GM18508 (cell line): ENCODE results near the gene SLCO3A1.

ENCODE experiments used
- ATAC-seq: cut with Tn5 transposase; IDR thresholded peaks from one replicate; pipeline ENCODE4 v1.9.1; 2021; ENCODE audit warnings: moderate number of reproducible peaks; ENCODE audit not compliant: insufficient read depth, unreplicated experiment

Gene SLCO3A1

GRCh38 chr15:91988655-91989054 is 135.1 kb downstream of the SLCO3A1 start:
- no peak for ATAC-seq

- no peak for ATAC-seq
Observed at GRCh38 chr15:91989821-91990220, 136.3 kb downstream of the SLCO3A1 start.

GRCh38 chr15:91992945-91993344 is 139.4 kb downstream of the SLCO3A1 start:
- ATAC-seq: no peak

GRCh38 chr15:91995146-91995545 is 141.6 kb downstream of the SLCO3A1 start:
- no peak for ATAC-seq

GRCh38 chr15:91997163-91997562 is 143.7 kb downstream of the SLCO3A1 start:
- no peak for ATAC-seq

GRCh38 chr15:92000709-92001108 is 147.2 kb downstream of the SLCO3A1 start:
- no peak for ATAC-seq

GRCh38 chr15:92001307-92001706 is 147.8 kb downstream of the SLCO3A1 start:
- no peak for ATAC-seq

- no peak for ATAC-seq
Observed at GRCh38 chr15:92002666-92003065, 149.2 kb downstream of the SLCO3A1 start.

- ATAC-seq: no peak
Observed at GRCh38 chr15:92003515-92004067, 150.1 kb downstream of the SLCO3A1 start.

GRCh38 chr15:92005154-92005553 is 151.6 kb downstream of the SLCO3A1 start:
- no peak for ATAC-seq

GRCh38 chr15:92006186-92007028 is 152.9 kb downstream of the SLCO3A1 start:
- ATAC-seq: no peak

- no peak for ATAC-seq
Observed at GRCh38 chr15:92009162-92009561, 155.7 kb downstream of the SLCO3A1 start.

GRCh38 chr15:92011611-92012367 is 158.3 kb downstream of the SLCO3A1 start:
- ATAC-seq: no peak

GRCh38 chr15:92012368-92012629 is 158.8 kb downstream of the SLCO3A1 start:
- ATAC-seq: no peak

- ATAC-seq: no peak
Observed at GRCh38 chr15:92012881-92013280, 159.4 kb downstream of the SLCO3A1 start.

- no peak for ATAC-seq
Observed at GRCh38 chr15:92014281-92015030, 160.9 kb downstream of the SLCO3A1 start.

- no peak for ATAC-seq
Observed at GRCh38 chr15:92017882-92018534, 164.5 kb downstream of the SLCO3A1 start.

GRCh38 chr15:92018535-92019239 is 165.2 kb downstream of the SLCO3A1 start:
- no peak for ATAC-seq

- no peak for ATAC-seq
Observed at GRCh38 chr15:92019706-92020105, 166.2 kb downstream of the SLCO3A1 start.

- no peak for ATAC-seq
Observed at GRCh38 chr15:92020207-92020606, 166.7 kb downstream of the SLCO3A1 start.
